Stimulated activated CD4-positive, alpha-beta T cell treated with anti-CD3 and anti-CD28 coated beads, Interleukin-12 subunit alpha, Interleukin-12 subunit beta, amount 100 ng/mL, for 48 hours (primary cell): Measurements from ENCODE around the gene SMPD4.
"Not testable (repeated sequence)": the region's sequence is repeated elsewhere in the genome, so short reads cannot be mapped to it uniquely, and the experiment has no call there.

ENCODE experiments used
- DNase-seq, 3 donors: peaks; one replicate each; pipeline ENCODE4 v3.0.0-alpha.2; 2020; ENCODE audit warnings: low read depth in 2 of 3, low spot score in 1 of 3

SMPD4 gene

DNA sequence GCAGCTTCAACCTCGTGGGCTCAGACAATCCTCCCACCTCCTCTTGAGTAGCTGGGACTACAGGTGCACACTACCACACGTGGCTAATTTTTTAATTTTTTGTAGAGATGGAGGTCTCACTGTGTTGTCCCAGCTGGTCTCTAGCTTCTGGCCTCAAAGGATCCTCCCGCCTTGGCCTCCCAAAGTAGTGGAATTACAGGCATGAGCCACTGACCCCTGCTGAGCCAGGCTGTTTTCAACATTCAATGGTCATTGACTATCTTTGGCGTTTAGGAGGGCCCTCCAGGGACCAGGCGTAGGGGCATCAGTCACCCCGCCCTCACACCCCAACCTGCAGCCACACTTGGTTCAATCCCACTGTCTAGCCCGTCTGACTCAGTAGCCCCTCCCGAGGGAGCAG lies 5.9 kb upstream of the SMPD4 start:
- no peak for DNase-seq

DNA sequence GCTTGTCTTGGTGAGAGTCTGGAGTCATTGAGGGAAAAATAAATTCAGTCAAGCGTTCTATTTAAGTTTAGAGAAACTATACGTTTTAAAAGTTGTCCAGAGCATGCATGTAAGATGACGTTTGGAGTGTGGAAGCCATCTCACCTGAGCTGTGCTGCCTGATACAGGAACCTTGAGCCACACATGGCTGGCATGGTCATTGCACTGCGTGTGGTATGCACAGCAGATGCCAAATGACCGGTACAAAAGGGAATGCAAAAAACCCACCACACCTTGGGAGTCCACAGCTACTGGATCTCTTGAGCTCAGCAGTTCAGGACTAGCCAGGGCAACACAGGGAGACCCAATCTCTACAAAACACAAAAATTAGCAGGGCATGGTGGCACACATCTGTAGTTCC lies 5.0 kb upstream of the SMPD4 start:
- DNase-seq, result no peak

GRCh38 chr2:130185896-130186295 lies 4.5 kb upstream of the SMPD4 start:
- DNase-seq, result no peak

GRCh38 chr2:130185436-130185835 lies 4.0 kb upstream of the SMPD4 start:
- DNase-seq, result no peak

DNA sequence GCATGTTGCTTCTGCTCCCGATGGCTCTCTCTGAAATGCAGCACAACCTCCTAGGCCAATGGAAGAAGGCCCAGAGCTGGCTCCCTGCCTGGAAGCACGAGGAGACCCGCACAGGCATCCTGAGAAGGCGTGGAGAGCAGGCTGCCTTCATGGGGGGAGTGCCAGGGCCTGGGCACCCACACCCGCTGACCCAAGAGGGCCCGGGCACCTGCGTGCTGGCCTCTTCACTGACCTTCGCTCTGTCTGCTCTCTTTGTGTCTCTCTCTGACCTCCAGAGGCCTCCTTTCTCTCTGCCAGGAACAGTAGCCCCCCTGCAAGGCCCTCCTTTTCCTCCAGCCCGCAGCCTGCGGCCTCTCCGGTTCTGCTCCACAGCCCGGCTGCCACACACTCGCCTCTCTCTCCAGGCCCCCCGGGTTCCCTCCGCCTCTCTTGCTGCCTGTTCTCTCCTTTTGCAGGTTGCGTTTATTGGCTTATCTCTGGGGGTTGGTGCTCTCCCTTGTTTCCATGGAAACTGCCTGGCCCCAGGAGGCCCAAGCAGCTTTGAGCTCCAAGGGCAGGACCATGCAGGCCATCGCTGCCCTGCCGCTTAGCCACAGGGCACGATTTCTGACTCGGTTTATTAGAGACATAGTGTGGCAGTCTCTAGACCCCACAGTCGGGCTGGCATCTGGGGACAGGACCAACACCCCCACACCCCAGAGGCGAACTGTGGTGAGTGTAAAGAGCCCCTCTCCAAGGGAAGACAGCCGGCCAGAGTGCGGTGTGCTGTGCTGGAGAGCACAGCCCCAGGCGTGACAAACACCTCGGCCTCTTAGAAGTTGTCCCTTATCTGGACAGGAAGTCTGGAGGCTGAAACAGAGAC lies 2.3 kb upstream of the SMPD4 start:
- DNase-seq, result no peak

GRCh38 chr2:130182826-130183511 lies 1.6 kb upstream of the SMPD4 start:
- not testable (repeated sequence) for DNase-seq

GRCh38 chr2:130181880-130182682 lies 679 bp upstream of the SMPD4 start, which contains the start of gene MZT2B:
MZT2B (plus strand) TSS chr2:130182262; CDS start chr2:130182283, 21 bp downstream.
- peak; percentile 79 to 88 (median 82) for DNase-seq

GRCh38 chr2:130180404-130181324 lies 738 bp downstream of the SMPD4 start:
- DNase-seq, result not testable (repeated sequence)

GRCh38 chr2:130174866-130175265 lies 6.5 kb downstream of the SMPD4 start:
- DNase-seq, result not testable (repeated sequence)

- no peak for DNase-seq
These were observed 11.5 kb downstream of the SMPD4 start for GRCh38 chr2:130169896-130170295.

DNA sequence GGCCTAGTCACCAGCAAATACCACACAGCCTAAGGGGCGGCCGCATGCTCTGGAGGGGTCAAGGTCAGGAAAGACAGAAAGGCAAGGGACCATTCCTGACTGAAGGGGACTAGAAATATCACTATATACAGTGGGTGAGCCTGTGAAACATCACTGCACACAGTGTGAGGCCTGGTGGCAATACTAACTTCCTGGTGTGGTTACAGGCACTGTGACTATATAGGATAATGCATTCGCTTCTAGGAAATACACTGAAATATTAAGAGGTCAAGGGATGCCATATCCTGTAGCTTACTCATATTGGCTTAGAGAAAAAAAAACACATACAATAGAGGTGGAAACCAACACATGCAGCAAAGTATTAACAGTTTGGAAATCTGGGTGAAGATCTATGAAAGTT lies 12.2 kb downstream of the SMPD4 start:
- not testable (repeated sequence) for DNase-seq

GRCh38 chr2:130166611-130167010 lies 14.8 kb downstream of the SMPD4 start:
- DNase-seq, result not testable (repeated sequence)

- DNase-seq, result no peak
These were observed 15.9 kb downstream of the SMPD4 start for GRCh38 chr2:130165293-130166016.

GRCh38 chr2:130162968-130163367 lies 18.4 kb downstream of the SMPD4 start:
- DNase-seq, result no peak

- DNase-seq, result not testable (repeated sequence)
These were observed 18.9 kb downstream of the SMPD4 start for GRCh38 chr2:130162486-130162885.

DNA sequence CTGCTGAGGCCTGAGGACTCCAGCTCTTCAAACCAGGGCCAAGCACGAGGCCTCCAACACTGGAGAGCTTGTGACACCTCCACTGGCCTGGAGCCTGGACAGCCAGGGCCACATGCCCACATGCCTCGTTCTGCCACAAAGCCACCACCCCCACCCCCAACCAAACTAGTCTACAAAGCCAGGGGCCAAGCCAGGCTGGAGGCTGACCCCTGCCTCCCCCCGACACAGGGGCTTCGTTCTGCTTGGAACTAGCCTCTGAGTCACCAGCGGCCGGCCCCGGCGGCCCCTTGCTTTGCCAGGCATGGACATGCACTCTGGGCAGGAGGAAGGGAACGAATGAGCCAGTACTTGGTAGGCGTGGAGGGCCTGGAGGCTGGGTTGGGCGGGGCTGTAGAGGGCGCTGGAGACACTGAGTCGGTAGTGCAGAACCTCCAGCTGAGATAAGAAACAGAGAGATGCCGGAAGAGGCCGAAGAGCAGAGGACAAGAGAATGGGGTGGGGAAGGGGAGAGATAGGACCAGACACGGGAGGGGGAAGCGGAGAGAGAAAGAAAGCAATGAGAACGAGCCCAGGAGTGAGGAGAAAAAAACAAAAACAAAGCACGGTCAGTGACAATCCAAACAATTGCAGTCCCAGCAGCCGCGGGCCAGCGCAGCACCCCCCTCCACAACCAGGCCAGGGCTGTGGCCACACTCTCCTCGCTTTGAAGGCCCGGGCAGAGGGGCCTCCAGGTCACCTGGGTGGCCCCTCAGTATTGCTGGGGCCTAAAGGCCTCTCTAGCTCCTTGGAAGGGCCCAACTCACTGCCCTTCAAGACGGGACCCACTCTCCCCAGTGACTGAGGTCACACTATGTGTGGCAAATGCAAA lies 20.3 kb downstream of the SMPD4 start:
- DNase-seq, result not testable (repeated sequence)

DNA sequence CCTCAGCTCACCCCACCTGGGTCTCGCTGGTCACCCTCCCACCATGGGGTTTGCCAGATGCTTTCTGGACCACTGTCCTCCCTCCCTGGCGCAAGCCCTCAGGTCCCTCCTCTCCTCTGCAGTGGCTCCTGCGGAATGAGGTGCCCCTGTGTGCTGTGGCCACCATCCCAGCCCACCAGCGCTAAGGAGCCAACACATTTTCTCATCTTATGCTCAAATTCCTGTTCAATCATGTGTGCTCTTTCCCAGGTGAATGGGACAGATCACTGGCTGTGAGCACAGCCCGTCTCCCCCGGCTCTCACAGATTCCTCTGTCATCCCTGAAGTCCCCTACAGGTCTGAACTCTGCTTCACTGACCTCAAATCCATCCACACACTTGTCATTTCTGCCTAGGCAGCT lies 21.3 kb downstream of the SMPD4 start:
- no peak for DNase-seq

GRCh38 chr2:130159376-130159775 lies 22.0 kb downstream of the SMPD4 start:
- not testable (repeated sequence) for DNase-seq

GRCh38 chr2:130158631-130159030 lies 22.8 kb downstream of the SMPD4 start:
- DNase-seq, result no peak
